OCI-LY3 (cell line): ENCODE data around the gene HIKESHI.
"Not testable (repeated sequence)": the region's sequence is repeated elsewhere in the genome, so short reads cannot be mapped to it uniquely, and the experiment has no call there.

Experiments
- H2AFZ ChIP-seq: fragments of 200-600, 300-600 bp; shearing (Covaris generic); 2 replicates; pipeline ENCODE4 v1.6.0; 2014; ENCODE audit warnings: antibody characterized with exemption, low read depth, low read length
- H3K27ac ChIP-seq: fragments of 200-600, 300-600 bp; sonication (generic); 2 replicates; pipeline ENCODE4 v1.5.1; 2014; ENCODE audit warnings: mild to moderate bottlenecking, low read length, moderate library complexity, mixed read lengths
- H3K27me3 ChIP-seq: fragments of 200-600, 300-600 bp; sonication (generic); 2 replicates; pipeline ENCODE4 v1.6.1; 2014; ENCODE audit warnings: low read depth, low read length, mixed read lengths
- H3K36me3 ChIP-seq: fragments of 200-600, 300-600 bp; sonication (generic); replicated peaks from 2 replicates; pipeline ENCODE3; 2014; ENCODE audit warnings: low read depth, low read length, mixed read lengths
- H3K4me1 ChIP-seq: fragments of 300-600, 200-600 bp; sonication (generic); 2 replicates; pipeline ENCODE4 v1.6.1; 2014; ENCODE audit warnings: low read length, mixed read lengths
- H3K4me2 ChIP-seq: fragments of 200-600, 300-600 bp; sonication (generic); 2 replicates; pipeline ENCODE4 v1.6.1; 2014; ENCODE audit warnings: low read length, mixed read lengths
- H3K4me3 ChIP-seq: fragments of 300-600, 200-600 bp; sonication (generic); 2 replicates; pipeline ENCODE4 v1.5.1; 2014; ENCODE audit warnings: antibody characterized with exemption, mild to moderate bottlenecking, low read length, moderate library complexity
- H3K79me2 ChIP-seq: fragments of 300-600, 200-600 bp; shearing (Covaris generic); 2 replicates; pipeline ENCODE4 v1.6.1; 2014; ENCODE audit warnings: mild to moderate bottlenecking, low read length, mixed read lengths
- H3K9ac ChIP-seq: fragments of 300-600, 200-600 bp; shearing (Covaris generic); 2 replicates; pipeline ENCODE4 v1.6.0; 2014; ENCODE audit warnings: mild to moderate bottlenecking, low read length, moderate library complexity
- H3K9me3 ChIP-seq: fragments of 200-600, 300-600 bp; shearing (Covaris generic); 2 replicates; pipeline ENCODE4 v1.6.1; 2014; ENCODE audit warnings: low read length, mixed read lengths; ENCODE audit not compliant: insufficient read depth
- H4K20me1 ChIP-seq: fragments of 200-600, 300-600 bp; sonication (generic); 2 replicates; pipeline ENCODE4 v1.6.1; 2016; ENCODE audit warnings: low read length, mixed read lengths; ENCODE audit not compliant: insufficient read depth
- CTCF ChIP-seq: fragments of 200-600, 300-600 bp; sonication (generic); IDR thresholded peaks from 2 replicates; pipeline ENCODE4 v1.5.1; 2014; ENCODE audit warnings: antibody characterized with exemption, low read length, low read depth
- EZH2phosphoT487 ChIP-seq: fragments of 200-600 bp; shearing (Covaris generic); IDR thresholded peaks from 2 replicates; pipeline ENCODE4 v1.6.1; 2018; ENCODE audit warnings: antibody characterized with exemption, mixed run types, low read depth

HIKESHI gene

GRCh38 chr11:86292912-86293616 is 9.0 kb upstream of the HIKESHI start:
- Histone ChIP-seq H3K4me2 (no peak overlapping the region), H3K9ac (no peak overlapping the region), H3K4me1 (peaks cover 43% of the 10 kb centered on the region), H3K79me2 (peaks cover 3% of the 10 kb centered on the region; the same call in 1 of the 2 replicates), H4K20me1 (no peaks in the 10 kb centered on the region), H3K36me3 (no peaks in the 10 kb centered on the region), H3K9me3 (no peaks in the 10 kb centered on the region), H3K4me3 (no peak overlapping the region), H2AFZ (no peak overlapping the region), H3K27ac (no peak overlapping the region), H3K27me3 (no peaks in the 10 kb centered on the region)
- no peak for TF ChIP-seq CTCF
- no peak for TF ChIP-seq EZH2phosphoT487

GRCh38 chr11:86294026-86294425 is 8.0 kb upstream of the HIKESHI start:
- peaks cover 33% of the 10 kb centered on the region for H3K4me1 ChIP-seq
- no peak overlapping the region for H3K9ac ChIP-seq
- H2AFZ ChIP-seq, result no peak overlapping the region
- H3K79me2 ChIP-seq, result no peaks in the 10 kb centered on the region
- no peaks in the 10 kb centered on the region for H4K20me1 ChIP-seq
- TF ChIP-seq EZH2phosphoT487 (no peak), CTCF (no peak)
- no peak overlapping the region for H3K4me3 ChIP-seq
- no peaks in the 10 kb centered on the region for H3K36me3 ChIP-seq
- no peak overlapping the region for H3K4me2 ChIP-seq
- H3K9me3 ChIP-seq, result no peaks in the 10 kb centered on the region
- H3K27me3 ChIP-seq, result no peaks in the 10 kb centered on the region
- no peak overlapping the region for H3K27ac ChIP-seq

DNA sequence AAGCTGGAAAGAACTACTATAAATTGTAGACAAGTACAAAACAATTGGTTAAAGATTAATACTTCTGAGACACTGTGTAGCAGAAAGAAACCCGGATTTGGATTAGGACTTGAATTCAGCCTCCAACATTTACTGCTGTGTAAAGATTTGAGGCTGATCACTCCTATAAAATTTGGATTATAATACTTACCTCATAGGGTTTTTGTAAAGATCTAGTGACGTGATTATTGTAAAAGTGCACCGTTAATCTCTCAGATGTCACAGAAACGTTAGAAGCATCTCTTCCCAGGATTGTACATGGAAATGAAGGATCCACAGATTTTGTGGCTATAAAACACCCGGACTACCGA is 323 bp upstream of the HIKESHI start:
- Histone ChIP-seq H3K9me3 (no peaks in the 10 kb centered on the region), H3K4me2 (peak overlapping the region; percentile 73), H3K27ac (no peak overlapping the region), H3K36me3 (no peaks in the 10 kb centered on the region), H3K4me1 (peaks cover 23% of the 10 kb centered on the region), H3K79me2 (peaks cover 33% of the 10 kb centered on the region), H3K9ac (peak overlapping the region; percentile 85), H4K20me1 (no peaks in the 10 kb centered on the region), H3K27me3 (no peaks in the 10 kb centered on the region), H3K4me3 (peak overlapping the region; percentile 89), H2AFZ (peak overlapping the region; percentile 99)
- TF ChIP-seq EZH2phosphoT487 (no peak), CTCF (no peak)

DNA sequence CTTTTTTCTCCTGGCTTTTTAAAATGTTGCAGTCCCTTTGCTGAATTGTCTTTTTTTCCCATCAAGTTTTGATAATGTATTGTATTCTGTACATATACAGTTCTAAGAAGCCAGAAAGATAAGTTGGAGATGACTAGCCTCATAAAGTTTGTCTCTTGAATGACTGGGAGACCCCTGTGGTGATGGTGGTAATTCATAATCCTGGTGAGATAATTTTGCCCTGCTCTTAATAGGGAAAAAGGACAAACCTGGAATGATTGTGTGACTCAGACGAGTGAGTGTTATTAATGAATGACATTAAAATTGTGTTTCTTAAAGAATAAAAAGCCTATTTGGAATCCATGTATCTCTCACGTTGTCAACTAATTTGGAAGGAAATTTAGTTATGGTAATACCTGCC is 1.2 kb downstream of the HIKESHI start:
- H3K9ac ChIP-seq, result peak overlapping the region; percentile 85
- H2AFZ ChIP-seq, result no peak overlapping the region
- H4K20me1 ChIP-seq, result no peaks in the 10 kb centered on the region
- H3K79me2 ChIP-seq, result peaks cover 33% of the 10 kb centered on the region
- no peaks in the 10 kb centered on the region for H3K9me3 ChIP-seq
- peak overlapping the region; percentile 89 for H3K4me3 ChIP-seq
- peaks cover 23% of the 10 kb centered on the region for H3K4me1 ChIP-seq
- H3K4me2 ChIP-seq, result peak overlapping the region; percentile 87
- no peak for TF ChIP-seq CTCF
- TF ChIP-seq EZH2phosphoT487, result no peak
- no peaks in the 10 kb centered on the region for H3K36me3 ChIP-seq
- no peaks in the 10 kb centered on the region for H3K27me3 ChIP-seq
- H3K27ac ChIP-seq, result no peak overlapping the region

- H3K9ac ChIP-seq, H2AFZ ChIP-seq, H3K27ac ChIP-seq, H3K36me3 ChIP-seq, H3K4me2 ChIP-seq, H3K4me3 ChIP-seq, H3K27me3 ChIP-seq, H3K9me3 ChIP-seq, H4K20me1 ChIP-seq, H3K4me1 ChIP-seq: not testable (repeated sequence)
- H3K79me2 ChIP-seq, result peaks cover 26% of the 10 kb centered on the region
Observed at GRCh38 chr11:86308710-86309109, 6.7 kb downstream of the HIKESHI start.
